Neural progenitor cell (in vitro differentiated cells): ENCODE results near the gene OGFOD3. TPM values are rescaled to one million over a fixed set of nuclear protein-coding genes. Genes with fewer than 3 reads are reported as not detected.
A peak's percentile ranks its signal among the peaks of the same experiment; 100 is the strongest.

ENCODE experiments used
- DNase-seq: peaks from one replicate; pipeline ENCODE4 v3.0.0-alpha.2; 2016; ENCODE audit warnings: low spot score
- H2AFZ ChIP-seq: fragments of 200-600 bp; sonication (generic); replicated peaks from 2 replicates; pipeline ENCODE4 v1.6.1; 2016; ENCODE audit warnings: antibody characterized with exemption
- H3F3A ChIP-seq: fragments of 200-600 bp; sonication (generic); 2 replicates; pipeline ENCODE4 v1.6.1; 2016; ENCODE audit warnings: antibody characterized with exemption, low read depth
- H3K27ac ChIP-seq: fragments of 200-600 bp; sonication (generic); 2 replicates; pipeline ENCODE4 v1.5.1; 2016; ENCODE audit warnings: mild to moderate bottlenecking
- H3K27me3 ChIP-seq: fragments of 200-600 bp; sonication (generic); 2 replicates; pipeline ENCODE4 v1.6.1; 2016; ENCODE audit warnings: mild to moderate bottlenecking, moderate library complexity
- H3K36me3 ChIP-seq: fragments of 200-600 bp; sonication (generic); 2 replicates; pipeline ENCODE4 v1.5.1; 2016
- H3K4me1 ChIP-seq: fragments of 200-600 bp; sonication (generic); 2 replicates; pipeline ENCODE4 v1.6.1; 2016; ENCODE audit warnings: mixed run types
- H3K4me2 ChIP-seq: fragments of 200-600 bp; sonication (generic); 2 replicates; pipeline ENCODE4 v1.6.1; 2016
- H3K4me3 ChIP-seq: fragments of 200-600 bp; sonication (generic); 2 replicates; pipeline ENCODE4 v1.5.1; 2016
- H3K79me2 ChIP-seq: fragments of 200-600 bp; sonication (generic); 2 replicates; pipeline ENCODE4 v1.6.1; 2016; ENCODE audit warnings: low read depth
- H3K9ac ChIP-seq: fragments of 200-600 bp; sonication (generic); 2 replicates; pipeline ENCODE4 v1.6.1; 2016
- H3K9me3 ChIP-seq: fragments of 200-600 bp; sonication (generic); 2 replicates; pipeline ENCODE4 v1.5.1; 2016; ENCODE audit warnings: low read depth
- H4K20me1 ChIP-seq: fragments of 200-600 bp; sonication (generic); 2 replicates; pipeline ENCODE4 v1.6.1; 2016; ENCODE audit warnings: low read depth
- H3K27ac Mint-ChIP-seq: 3 replicates; pipeline ENCODE4 v1.8.0; 2021; ENCODE audit warnings: mixed read lengths
- H3K27me3 Mint-ChIP-seq: 2 replicates; pipeline ENCODE4 v1.8.0; 2022; ENCODE audit warnings: low read depth, mild to moderate bottlenecking, inconsistent platforms, moderate library complexity, mixed read lengths; ENCODE audit not compliant: insufficient read depth
- H3K36me3 Mint-ChIP-seq: 3 replicates; pipeline ENCODE4 v1.8.0; 2021; ENCODE audit warnings: mixed read lengths
- H3K4me1 Mint-ChIP-seq: 3 replicates; pipeline ENCODE4 v1.8.0; 2021; ENCODE audit warnings: mixed read lengths
- H3K4me3 Mint-ChIP-seq: 3 replicates; pipeline ENCODE4 v1.8.0; 2021; ENCODE audit warnings: mild to moderate bottlenecking, moderate library complexity, mixed read lengths
- H3K9me3 Mint-ChIP-seq: 3 replicates; pipeline ENCODE4 v1.8.0; 2020; ENCODE audit warnings: mixed read lengths
- EZH2 ChIP-seq: fragments of 200-600 bp; sonication (generic); IDR thresholded peaks from 2 replicates; pipeline ENCODE4 v1.6.1; 2017; ENCODE audit warnings: antibody characterized with exemption, mild to moderate bottlenecking, moderate library complexity
- EZH2phosphoT487 ChIP-seq: fragments of 200-600 bp; sonication (generic); IDR thresholded peaks from 2 replicates; pipeline ENCODE4 v1.6.1; 2017; ENCODE audit warnings: antibody characterized with exemption
- total RNA-seq: library from RNA; depleted of rRNA; stranded (reverse); fragments of >200 nt; gene quantifications from 2 replicates; pipeline ENCODE4 v1.2.3, GENCODE V29; 2015; ENCODE audit warnings: low replicate concordance
- TF ChIP-seq, protein P1 (sequence below): fragments of 200-600 bp; sonication (generic); IDR thresholded peaks from 2 replicates; pipeline ENCODE4 v1.5.1; 2017; ENCODE audit warnings: antibody characterized with exemption, mild to moderate bottlenecking

The OGFOD3 gene
- total RNA-seq, 1 donor from 2014 or later = 26.8 TPM

DNA sequence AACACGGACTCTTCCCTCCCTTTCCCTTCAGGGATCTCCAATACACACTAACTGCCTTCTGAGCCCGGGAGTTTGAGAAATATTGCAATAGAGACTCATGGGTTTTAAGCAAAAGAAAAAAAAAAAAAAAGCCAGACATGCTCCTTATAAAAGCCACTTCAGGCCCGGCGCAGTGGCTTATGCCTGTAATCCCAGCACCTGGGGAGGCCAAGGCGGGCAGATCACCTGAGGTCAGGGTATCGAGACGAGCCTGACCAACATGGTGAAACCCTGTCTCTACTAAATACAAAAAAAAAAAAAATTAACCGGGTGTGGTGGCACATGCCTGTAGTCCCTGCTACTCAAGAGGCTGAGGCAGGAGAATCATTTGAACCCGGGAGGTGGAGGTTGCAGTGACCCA is 2.6 kb downstream of the OGFOD3 start:
- Mint-ChIP-seq H3K4me3 (no peak overlapping the region), H3K27ac (no peak overlapping the region), H3K9me3 (peaks cover 4% of the 10 kb centered on the region), H3K4me1 (peaks cover 14% of the 10 kb centered on the region), H3K36me3 (peaks cover 9% of the 10 kb centered on the region), H3K27me3 (no peaks in the 10 kb centered on the region)
- H3K9me3 ChIP-seq = no peaks in the 10 kb centered on the region
- H3K4me1 ChIP-seq = peaks cover 9% of the 10 kb centered on the region
- H3K36me3 ChIP-seq = no peaks in the 10 kb centered on the region
- no peak overlapping the region for H3K9ac ChIP-seq
- H3K4me3 ChIP-seq = no peak overlapping the region
- H3K79me2 ChIP-seq = peaks cover 10% of the 10 kb centered on the region
- peaks cover 5% of the 10 kb centered on the region for H3K27me3 ChIP-seq
- no peak overlapping the region for H3K27ac ChIP-seq
- H3K4me2 ChIP-seq = no peak overlapping the region
- H3F3A ChIP-seq = peaks cover 6% of the 10 kb centered on the region
- H2AFZ ChIP-seq = no peak overlapping the region
- H4K20me1 ChIP-seq = peaks cover 64% of the 10 kb centered on the region
- no peak for TF ChIP-seq EZH2phosphoT487
- TF ChIP-seq, protein P1, sequence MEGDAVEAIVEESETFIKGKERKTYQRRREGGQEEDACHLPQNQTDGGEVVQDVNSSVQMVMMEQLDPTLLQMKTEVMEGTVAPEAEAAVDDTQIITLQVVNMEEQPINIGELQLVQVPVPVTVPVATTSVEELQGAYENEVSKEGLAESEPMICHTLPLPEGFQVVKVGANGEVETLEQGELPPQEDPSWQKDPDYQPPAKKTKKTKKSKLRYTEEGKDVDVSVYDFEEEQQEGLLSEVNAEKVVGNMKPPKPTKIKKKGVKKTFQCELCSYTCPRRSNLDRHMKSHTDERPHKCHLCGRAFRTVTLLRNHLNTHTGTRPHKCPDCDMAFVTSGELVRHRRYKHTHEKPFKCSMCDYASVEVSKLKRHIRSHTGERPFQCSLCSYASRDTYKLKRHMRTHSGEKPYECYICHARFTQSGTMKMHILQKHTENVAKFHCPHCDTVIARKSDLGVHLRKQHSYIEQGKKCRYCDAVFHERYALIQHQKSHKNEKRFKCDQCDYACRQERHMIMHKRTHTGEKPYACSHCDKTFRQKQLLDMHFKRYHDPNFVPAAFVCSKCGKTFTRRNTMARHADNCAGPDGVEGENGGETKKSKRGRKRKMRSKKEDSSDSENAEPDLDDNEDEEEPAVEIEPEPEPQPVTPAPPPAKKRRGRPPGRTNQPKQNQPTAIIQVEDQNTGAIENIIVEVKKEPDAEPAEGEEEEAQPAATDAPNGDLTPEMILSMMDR = no peak
- no peak for TF ChIP-seq EZH2
- DNase-seq = no peak

DNA sequence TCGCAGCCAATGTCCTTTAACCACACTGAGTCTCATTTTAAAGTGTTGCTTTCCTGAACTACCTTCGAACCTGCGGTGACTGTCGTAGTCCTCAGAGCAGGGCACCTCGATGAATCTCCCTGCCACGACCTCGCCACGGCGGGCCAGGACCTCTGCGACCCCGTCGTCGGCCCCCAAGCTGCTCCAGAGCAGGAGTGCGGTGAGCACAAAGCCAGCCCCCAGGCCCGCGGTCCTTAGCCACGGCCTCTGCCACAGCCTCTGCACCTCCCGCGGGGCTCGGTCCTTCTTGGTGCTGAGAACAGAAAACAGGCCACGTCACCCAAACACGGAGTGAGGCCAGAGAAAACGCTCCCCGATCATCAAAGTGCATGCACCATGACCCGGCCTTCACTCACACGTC is 3.0 kb downstream of the OGFOD3 start:
- no peaks in the 10 kb centered on the region for H3K9me3 ChIP-seq
- no peaks in the 10 kb centered on the region for H3K36me3 ChIP-seq
- Mint-ChIP-seq H3K4me1 (peaks cover 14% of the 10 kb centered on the region), H3K4me3 (peak overlapping the region; percentile 41), H3K9me3 (peaks cover 3% of the 10 kb centered on the region), H3K27me3 (no peaks in the 10 kb centered on the region), H3K36me3 (peaks cover 8% of the 10 kb centered on the region), H3K27ac (no peak overlapping the region)
- H3K27me3 ChIP-seq = peaks cover 5% of the 10 kb centered on the region
- no peak overlapping the region for H3K9ac ChIP-seq
- peaks cover 9% of the 10 kb centered on the region for H3K4me1 ChIP-seq
- peaks cover 6% of the 10 kb centered on the region for H3F3A ChIP-seq
- peaks cover 65% of the 10 kb centered on the region for H4K20me1 ChIP-seq
- TF ChIP-seq, protein P1 = no peak
- TF ChIP-seq EZH2phosphoT487 (no peak), EZH2 (no peak)
- no peak overlapping the region for H3K4me3 ChIP-seq
- no peak for DNase-seq
- H3K79me2 ChIP-seq = peaks cover 10% of the 10 kb centered on the region
- H3K27ac ChIP-seq = no peak overlapping the region
- H3K4me2 ChIP-seq = no peak overlapping the region
- no peak overlapping the region for H2AFZ ChIP-seq

DNA sequence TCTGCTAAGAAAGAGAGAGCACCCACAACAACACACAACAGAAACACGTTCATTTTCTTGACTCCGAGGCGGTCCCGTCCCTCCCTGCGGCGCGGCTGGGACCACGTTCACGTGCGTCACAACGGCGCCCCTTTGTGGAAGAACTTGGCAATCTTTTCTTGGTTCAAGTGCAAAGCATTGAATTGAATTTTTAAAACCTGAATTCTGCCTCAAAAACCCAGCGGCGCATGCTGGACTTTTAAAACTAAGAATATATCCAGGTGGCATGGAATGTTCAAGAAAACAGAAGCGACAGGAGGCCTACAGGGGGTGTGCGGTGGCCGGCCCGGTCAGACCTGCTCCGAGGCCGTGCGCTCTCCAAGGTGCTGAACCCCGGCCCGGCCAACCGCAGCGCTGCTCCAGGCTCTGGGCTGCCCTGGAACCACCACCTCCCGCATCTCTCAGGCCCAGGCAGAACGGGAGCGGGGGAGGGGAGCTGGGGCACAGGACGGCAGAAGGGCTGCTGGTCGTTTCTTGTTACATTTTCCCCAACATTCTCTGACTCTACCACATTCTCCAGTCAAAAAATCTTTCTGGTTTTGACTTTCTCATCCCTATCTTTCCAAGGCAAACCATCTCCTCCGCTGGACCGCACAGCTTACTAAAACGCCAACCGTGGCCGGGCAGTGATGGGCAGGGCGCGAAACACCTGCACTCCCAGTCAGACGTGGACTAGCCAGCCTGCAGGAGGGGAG is 3.7 kb downstream of the OGFOD3 start:
- H3K4me3 ChIP-seq = no peak overlapping the region
- H3F3A ChIP-seq = peaks cover 6% of the 10 kb centered on the region

More for the DNA sequence above, 3.7 kb downstream of the OGFOD3 start:
- no peak overlapping the region for H3K27ac Mint-ChIP-seq
- no peaks in the 10 kb centered on the region for H3K27me3 Mint-ChIP-seq
- no peak overlapping the region for H3K27ac ChIP-seq
- H3K36me3 Mint-ChIP-seq = peaks cover 3% of the 10 kb centered on the region
- H3K4me3 Mint-ChIP-seq = peak overlapping the region; percentile 41
- no peak overlapping the region for H3K9ac ChIP-seq
- peak; percentile 91 for DNase-seq
- H2AFZ ChIP-seq = no peak overlapping the region
- H3K79me2 ChIP-seq = peaks cover 10% of the 10 kb centered on the region
- H3K27me3 ChIP-seq = peaks cover 5% of the 10 kb centered on the region
- H3K36me3 ChIP-seq = no peaks in the 10 kb centered on the region
- no peak overlapping the region for H3K4me2 ChIP-seq
- peaks cover 9% of the 10 kb centered on the region for H3K4me1 ChIP-seq
- no peaks in the 10 kb centered on the region for H3K9me3 ChIP-seq
- no peaks in the 10 kb centered on the region for H3K9me3 Mint-ChIP-seq
- TF ChIP-seq EZH2 (peak; percentile 39), EZH2phosphoT487 (no peak)
- TF ChIP-seq, protein P1 = peak; percentile 69
- peaks cover 14% of the 10 kb centered on the region for H3K4me1 Mint-ChIP-seq
- H4K20me1 ChIP-seq = peaks cover 71% of the 10 kb centered on the region
